ENCODE results near the gene NAV1.

Gene NAV1

GRCh38 chr1:201554190-201554600 is 15.3 kb downstream of the NAV1 start:
- no peak overlapping the region for H3K4me2 ChIP-seq (ENCODE audit: low read depth, low read length)
- no peaks in the 10 kb centered on the region for H3K4me1 ChIP-seq (ENCODE audit: low read length)
- H3K9me3 ChIP-seq (replicated peaks; ENCODE audit: insufficient read depth, low read length) = no peaks in the 10 kb centered on the region
- no peaks in the 10 kb centered on the region for H3K36me3 ChIP-seq (replicated peaks; ENCODE audit: insufficient read depth, low read length)
- no peaks in the 10 kb centered on the region for H3K79me2 ChIP-seq (ENCODE audit: low read length)
- no peak for DNase-seq
- no peak overlapping the region for H3K27ac ChIP-seq (ENCODE audit: low read length)
- no peak overlapping the region for H3K9ac ChIP-seq (ENCODE audit: low read length)
- H3K4me3 ChIP-seq (ENCODE audit: low read length) = no peak overlapping the region
- H3F3A ChIP-seq (ENCODE audit: insufficient read depth, low read length) = no peaks in the 10 kb centered on the region
- no peaks in the 10 kb centered on the region for H4K20me1 ChIP-seq (ENCODE audit: insufficient read depth, low read length)
- TF ChIP-seq EZH2 (optimal IDR thresholded peaks at IDR 0.05; ENCODE audit: low read depth, low read length) (no peak), EZH2phosphoT487 (IDR thresholded peaks at IDR 0.05; ENCODE audit: low read length) (no peak)
- no peaks in the 10 kb centered on the region for H3K9me2 ChIP-seq (replicated peaks; ENCODE audit: insufficient read depth, low read length)
- no peak overlapping the region for H2AFZ ChIP-seq (ENCODE audit: low read length)
- peaks cover 11% of the 10 kb centered on the region; the same call in 1 of the 2 replicates for H3K27me3 ChIP-seq (replicated peaks; ENCODE audit: insufficient read depth, low read length)

GRCh38 chr1:201554789-201555592 is 16.1 kb downstream of the NAV1 start:
- H3K4me2 ChIP-seq (ENCODE audit: low read depth, low read length) = no peak overlapping the region
- no peak overlapping the region for H2AFZ ChIP-seq (ENCODE audit: low read length)
- no peaks in the 10 kb centered on the region for H3K36me3 ChIP-seq (replicated peaks; ENCODE audit: insufficient read depth, low read length)
- H3F3A ChIP-seq (ENCODE audit: insufficient read depth, low read length) = no peaks in the 10 kb centered on the region
- H3K4me3 ChIP-seq (ENCODE audit: low read length) = no peak overlapping the region
- no peak for DNase-seq
- TF ChIP-seq EZH2 (optimal IDR thresholded peaks at IDR 0.05; ENCODE audit: low read depth, low read length) (no peak), EZH2phosphoT487 (IDR thresholded peaks at IDR 0.05; ENCODE audit: low read length) (no peak), CTCF (IDR thresholded peaks at IDR 0.05; ENCODE audit: low read length) (no peak)
- no peak overlapping the region for H3K27ac ChIP-seq (ENCODE audit: low read length)
- no peaks in the 10 kb centered on the region for H3K79me2 ChIP-seq (ENCODE audit: low read length)
- H3K9ac ChIP-seq (ENCODE audit: low read length) = no peak overlapping the region
- H3K27me3 ChIP-seq (replicated peaks; ENCODE audit: insufficient read depth, low read length) = peaks cover 11% of the 10 kb centered on the region; the same call in 1 of the 2 replicates
- no peaks in the 10 kb centered on the region for H4K20me1 ChIP-seq (ENCODE audit: insufficient read depth, low read length)
- H3K9me3 ChIP-seq (replicated peaks; ENCODE audit: insufficient read depth, low read length) = no peaks in the 10 kb centered on the region
- no peaks in the 10 kb centered on the region for H3K4me1 ChIP-seq (ENCODE audit: low read length)
- no peaks in the 10 kb centered on the region for H3K9me2 ChIP-seq (replicated peaks; ENCODE audit: insufficient read depth, low read length)

GRCh38 chr1:201555593-201555945 is 16.6 kb downstream of the NAV1 start:
- no peaks in the 10 kb centered on the region for H3K9me2 ChIP-seq (replicated peaks; ENCODE audit: insufficient read depth, low read length)
- no peak overlapping the region for H3K4me3 ChIP-seq (ENCODE audit: low read length)
- H3K79me2 ChIP-seq (ENCODE audit: low read length) = no peaks in the 10 kb centered on the region
- TF ChIP-seq EZH2 (optimal IDR thresholded peaks at IDR 0.05; ENCODE audit: low read depth, low read length) (no peak), EZH2phosphoT487 (IDR thresholded peaks at IDR 0.05; ENCODE audit: low read length) (no peak), CTCF (IDR thresholded peaks at IDR 0.05; ENCODE audit: low read length) (no peak)
- H3K27ac ChIP-seq (ENCODE audit: low read length) = no peak overlapping the region
- no peaks in the 10 kb centered on the region for H3F3A ChIP-seq (ENCODE audit: insufficient read depth, low read length)
- H4K20me1 ChIP-seq (ENCODE audit: insufficient read depth, low read length) = no peaks in the 10 kb centered on the region
- H3K4me2 ChIP-seq (ENCODE audit: low read depth, low read length) = no peak overlapping the region
- DNase-seq = no peak
- H3K9me3 ChIP-seq (replicated peaks; ENCODE audit: insufficient read depth, low read length) = no peaks in the 10 kb centered on the region
- no peak overlapping the region for H3K9ac ChIP-seq (ENCODE audit: low read length)
- no peaks in the 10 kb centered on the region for H3K4me1 ChIP-seq (ENCODE audit: low read length)
- no peak overlapping the region for H2AFZ ChIP-seq (ENCODE audit: low read length)
- H3K27me3 ChIP-seq (replicated peaks; ENCODE audit: insufficient read depth, low read length) = peaks cover 11% of the 10 kb centered on the region; the same call in 1 of the 2 replicates
- H3K36me3 ChIP-seq (replicated peaks; ENCODE audit: insufficient read depth, low read length) = no peaks in the 10 kb centered on the region
